IPS-NIHi11 (cell line): ENCODE measurements around the gene KLHDC1.
"Not testable (repeated sequence)": the region's sequence is repeated elsewhere in the genome, so short reads cannot be mapped to it uniquely, and the experiment has no call there.

Experiments used
- DNase-seq: peaks from one replicate; pipeline ENCODE4 v3.0.0; 2012; ENCODE audit warnings: mixed read lengths, low spot score

Gene KLHDC1

DNA sequence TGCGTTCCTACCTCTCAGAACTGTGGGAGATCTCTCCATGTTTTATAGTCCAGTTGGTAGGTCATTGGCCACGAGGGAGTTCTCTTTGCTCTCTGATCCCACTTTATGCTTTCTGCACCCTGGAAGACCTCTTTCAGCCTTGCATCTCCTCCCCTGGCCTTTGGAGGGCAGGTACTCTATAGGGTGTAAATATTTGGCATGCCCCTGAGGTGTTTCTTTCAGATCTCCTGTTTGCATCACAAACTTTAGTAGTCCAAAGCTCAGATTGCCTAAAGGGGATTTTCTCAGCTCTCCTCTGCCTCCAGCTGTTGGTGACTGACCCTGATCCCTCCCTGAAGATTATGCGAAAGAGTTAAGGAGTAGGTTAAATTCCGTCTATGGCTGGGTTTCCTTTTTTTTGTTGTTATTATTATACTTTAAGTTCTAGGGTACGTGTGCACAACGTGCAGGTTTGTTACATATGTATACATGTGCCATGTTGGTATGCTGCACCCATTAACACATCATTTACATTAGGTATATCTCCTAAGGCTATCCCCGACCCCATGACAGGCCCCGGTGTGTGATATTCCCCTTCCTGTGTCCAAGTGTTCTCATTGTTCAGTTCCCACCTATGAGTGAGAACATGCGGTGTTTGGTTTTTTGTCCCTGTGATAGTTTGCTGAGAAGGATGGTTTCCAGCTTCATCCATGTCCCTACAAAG is 29.0 kb downstream of the KLHDC1 start:
- DNase-seq, result not testable (repeated sequence)

DNA sequence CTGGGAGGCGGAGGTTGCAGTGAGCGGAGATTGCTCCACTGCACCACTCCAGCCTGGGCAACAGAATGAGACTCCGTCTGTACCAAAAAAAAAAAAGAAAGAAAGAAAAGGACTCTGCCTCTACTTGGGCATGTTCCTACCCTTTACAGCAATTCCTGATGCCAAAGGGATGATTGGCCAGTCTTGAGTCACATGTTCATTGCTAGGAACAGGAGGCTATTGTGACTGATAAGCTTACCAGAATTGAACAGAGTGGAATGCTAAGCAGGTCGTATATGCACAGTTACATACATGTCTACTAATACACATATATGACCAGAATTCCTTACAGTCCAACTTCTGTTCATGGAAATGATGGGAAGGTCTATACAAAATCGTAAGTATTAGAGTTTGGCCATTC is 34.3 kb downstream of the KLHDC1 start:
- DNase-seq, result no peak

DNA sequence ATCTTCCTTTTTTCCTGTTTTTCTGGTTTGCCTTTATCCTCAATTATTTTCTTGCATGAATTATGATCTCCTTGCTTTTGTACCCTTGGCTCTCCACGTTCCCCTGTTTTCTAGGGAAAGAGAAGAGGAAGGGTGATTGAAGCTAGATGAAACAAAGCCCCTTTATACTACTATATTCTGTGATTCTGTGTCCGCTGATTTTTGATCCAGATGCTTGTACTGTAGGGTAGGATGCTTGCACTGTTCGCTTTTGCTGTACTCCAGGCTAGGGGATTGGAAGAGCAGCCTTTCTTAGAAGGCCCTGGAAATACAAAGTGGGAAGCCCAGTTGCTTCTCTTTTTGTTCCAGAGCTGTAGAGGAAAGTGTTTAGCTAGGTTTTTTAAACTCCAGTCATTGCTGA is 40.0 kb downstream of the KLHDC1 start:
- no peak for DNase-seq

DNA sequence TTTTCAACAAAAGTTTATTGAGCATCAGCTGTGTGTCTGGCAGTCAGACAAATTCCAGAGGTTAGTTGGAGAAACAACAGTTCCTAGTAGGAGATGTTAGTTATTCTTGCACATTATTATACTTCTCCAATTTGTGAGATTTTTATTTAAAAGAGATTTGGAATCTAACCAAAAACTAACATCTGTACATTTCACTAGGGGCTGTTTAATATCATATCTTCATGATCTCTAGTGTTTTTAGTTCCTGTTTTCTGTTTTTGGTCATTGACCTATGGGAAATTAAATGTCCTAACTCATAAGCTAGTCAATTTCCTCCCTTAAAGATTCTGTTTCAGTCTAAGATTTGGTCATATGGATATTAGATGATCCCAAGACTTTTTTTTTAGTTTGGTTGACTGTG is 40.9 kb downstream of the KLHDC1 start:
- no peak for DNase-seq

DNA sequence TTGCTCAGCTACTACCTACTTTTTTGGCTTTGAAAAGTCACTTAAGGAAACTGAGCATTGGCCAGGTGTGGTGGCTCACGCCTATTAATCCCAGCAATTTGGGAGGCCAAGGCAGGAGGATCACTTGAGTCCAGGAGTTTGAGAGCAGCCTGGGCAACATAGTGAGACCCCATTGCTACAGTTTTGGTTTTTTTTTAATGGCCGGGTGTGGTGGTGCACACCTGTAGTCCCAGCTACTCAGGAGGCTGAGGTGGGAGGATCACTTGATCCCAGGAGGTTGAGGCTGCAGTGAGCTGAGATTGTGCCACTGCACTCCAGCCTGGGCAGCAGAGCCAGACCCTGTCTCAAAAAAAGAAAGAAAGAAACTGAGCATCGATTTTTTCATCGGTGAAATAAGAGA is 42.7 kb downstream of the KLHDC1 start:
- DNase-seq, result not testable (repeated sequence)

DNA sequence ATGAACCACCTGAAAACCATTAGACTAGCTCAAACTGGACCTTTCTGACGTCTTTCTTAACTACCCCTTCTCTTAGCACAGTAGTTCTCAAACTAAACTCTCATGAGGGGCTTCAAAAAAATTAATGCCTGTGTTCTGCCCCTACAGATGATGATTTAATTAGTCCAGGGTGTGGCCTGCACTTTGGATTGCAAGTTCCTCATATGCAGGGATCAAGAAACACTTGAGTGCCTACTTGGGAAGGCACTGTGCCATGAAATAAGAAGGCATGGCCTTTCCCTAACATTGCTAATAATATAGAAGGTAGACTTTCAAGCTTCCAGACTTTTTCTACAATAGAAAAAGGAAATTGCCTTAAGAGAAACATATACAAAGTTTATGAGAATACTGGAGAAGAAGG is 52.3 kb downstream of the KLHDC1 start:
- DNase-seq, result no peak

DNA sequence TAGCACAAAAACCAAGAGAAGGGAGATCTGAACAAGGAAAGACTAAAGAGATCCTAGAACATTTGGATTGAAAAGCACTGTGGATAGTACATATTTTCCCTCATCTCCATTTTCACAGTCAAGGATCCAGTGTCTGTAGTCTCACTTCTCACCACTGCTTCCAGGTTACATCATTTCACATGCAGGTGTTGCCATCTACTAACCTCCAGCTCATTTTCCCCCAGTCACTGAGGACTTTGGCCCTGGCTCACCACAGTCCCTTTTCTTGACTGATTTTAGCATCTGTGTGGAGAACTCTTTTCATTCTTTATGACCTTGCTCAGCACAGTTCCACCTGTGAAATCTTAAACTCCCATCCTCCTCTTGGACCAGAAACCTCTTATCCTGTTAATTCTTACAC is 53.6 kb downstream of the KLHDC1 start:
- DNase-seq, result not testable (repeated sequence)

DNA sequence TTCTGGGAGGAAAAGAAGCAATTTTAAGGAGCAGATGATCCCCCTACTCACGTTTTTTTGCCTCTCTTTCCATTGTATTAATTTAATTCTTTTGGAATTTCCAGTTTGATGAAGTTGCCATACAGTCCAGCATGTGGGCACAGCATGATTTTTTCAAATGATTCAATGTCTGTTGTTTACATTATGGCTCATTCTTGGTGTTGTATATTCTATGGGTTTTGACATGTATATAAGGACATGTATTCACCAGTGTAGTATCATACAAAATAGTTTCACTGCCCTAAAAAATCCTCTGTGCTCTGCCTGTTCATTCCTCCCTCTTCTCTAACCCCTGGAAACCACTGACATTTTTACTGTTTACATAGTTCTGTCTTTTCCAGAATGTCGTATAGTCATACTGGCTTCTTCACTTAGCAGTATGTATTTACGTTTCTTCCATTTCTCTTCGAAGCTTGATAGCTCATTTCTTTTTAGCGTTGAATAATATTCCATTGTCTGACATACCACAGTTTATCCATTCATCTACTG is 61.7 kb downstream of the KLHDC1 start:
- DNase-seq, result no peak

DNA sequence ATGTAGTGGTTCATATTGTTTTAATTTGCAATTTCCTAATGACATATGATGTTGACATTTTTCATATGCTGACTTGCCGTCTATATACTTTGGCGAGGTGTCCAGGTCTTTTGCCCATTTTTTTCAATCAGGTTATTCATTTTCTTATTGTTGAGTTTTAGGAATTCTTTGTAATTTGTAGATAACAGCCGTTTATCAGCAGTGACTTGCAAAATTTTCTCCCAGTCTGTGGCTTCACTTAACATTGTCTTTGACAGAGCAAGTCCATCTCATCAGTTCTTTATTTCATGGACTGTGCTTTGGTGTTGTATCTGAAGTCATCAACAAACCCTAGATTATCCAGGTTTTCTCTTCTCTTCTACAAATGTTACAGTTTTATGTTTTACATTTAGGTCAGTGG is 62.5 kb downstream of the KLHDC1 start:
- DNase-seq, result no peak

DNA sequence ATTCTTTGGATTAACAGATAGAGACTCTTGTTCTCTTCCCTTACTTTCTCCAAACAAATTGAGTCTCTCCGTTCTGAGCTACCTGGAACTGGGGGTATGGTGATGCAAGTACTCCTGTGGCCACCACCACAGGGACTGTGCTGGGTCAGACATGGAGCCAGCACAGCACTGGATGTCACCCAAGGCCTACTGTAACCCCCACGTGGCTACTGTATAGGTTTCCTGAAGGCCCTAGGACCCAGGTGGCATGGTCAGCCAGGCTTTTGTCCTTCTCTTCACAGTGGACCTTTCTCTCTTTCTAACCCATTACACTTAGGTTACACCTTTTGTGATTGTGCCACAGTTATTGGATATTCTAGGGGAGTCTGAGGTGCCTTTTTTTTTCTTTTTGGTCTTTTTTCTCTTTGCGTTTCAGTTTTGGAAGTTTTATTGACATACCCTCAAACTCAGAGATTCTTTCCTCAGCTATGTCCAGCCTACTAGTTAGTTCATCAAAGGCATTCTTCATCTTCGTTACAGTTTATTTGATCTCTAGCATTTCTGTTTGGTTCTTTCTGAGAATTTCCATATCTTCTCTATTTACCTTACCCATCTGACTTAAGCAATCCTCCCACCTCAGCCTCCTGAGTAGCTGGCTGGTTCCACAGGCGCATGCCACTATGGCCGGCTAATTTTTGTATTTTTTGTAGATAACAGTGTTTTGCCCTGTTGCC is 69.1 kb downstream of the KLHDC1 start:
- DNase-seq, result no peak

DNA sequence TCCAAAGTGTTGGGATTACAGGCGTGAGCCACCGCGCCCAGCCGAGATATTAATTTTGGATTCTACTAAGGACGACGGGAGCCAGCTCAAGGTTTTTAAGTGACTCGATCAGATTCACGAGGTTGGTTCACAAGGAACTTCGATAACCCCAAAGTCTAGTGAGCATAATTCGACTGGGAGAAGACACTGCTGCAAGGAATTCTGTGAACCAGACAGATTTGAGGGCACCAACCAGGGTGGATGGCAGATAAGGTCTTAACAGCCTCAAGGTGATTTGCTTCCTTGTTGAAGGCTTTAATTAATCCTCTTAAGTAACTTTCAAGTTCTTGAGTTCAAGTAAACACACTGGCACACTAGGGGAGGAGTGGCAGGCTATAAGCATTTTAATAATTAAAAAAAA is 73.9 kb downstream of the KLHDC1 start:
- peak; percentile 10 for DNase-seq

DNA sequence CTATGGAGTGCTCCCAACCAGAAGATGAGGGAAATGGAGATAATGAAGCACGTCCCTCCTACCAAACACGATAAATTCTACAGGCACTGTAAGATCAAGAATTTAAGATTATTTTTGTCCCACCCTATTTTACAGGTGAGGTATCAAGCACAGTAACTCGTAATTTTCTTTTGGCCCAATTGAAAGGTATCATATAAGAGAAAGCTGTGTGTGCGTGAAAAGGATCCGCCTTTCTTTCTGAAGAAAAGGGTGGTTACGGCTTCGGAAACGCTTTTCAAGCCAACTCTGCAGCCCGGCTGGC is 74.3 kb downstream of the KLHDC1 start:
- no peak for DNase-seq

DNA sequence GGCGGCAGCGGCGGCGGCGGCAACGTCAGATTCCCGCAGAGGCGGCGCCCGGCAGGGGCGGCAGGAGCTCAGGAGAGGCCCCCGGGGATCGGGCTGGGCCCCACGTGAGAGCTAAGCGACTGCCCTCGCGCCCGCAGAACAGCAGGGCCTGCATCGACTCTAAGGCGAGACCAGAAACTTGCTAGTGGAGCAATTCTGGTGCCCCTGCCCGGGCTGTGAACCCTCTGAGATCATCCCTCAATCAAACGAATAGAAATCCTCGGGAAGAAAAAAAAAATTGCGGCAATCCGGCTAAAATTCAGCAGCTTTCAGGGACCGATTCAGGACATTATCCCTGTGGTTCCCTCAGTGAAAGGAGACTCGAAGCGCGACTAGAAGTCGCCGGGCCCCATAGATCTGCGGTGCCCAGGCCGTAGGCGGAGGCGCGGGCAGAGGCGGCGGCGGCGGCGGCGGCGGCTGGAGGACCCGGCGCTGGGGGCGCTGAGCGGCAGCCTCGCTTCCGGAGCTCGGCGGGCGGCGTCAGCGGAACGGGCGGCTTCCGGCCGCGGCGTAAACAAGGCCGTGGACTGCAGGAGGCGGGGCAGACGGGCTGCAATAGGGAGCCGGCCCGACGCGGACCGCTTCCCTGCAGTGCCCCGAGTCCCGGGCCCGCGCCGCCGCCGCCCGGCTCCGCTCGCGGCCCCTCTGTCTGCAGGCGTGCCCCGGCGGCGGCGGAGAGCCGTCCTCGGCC is 74.8 kb downstream of the KLHDC1 start, which contains the start of gene KLHDC2:
TSS of gene KLHDC2 (plus strand) at position 583 of the 730 bp plus-strand sequence. CDS start 316 bp downstream, outside the sequence.
- DNase-seq, result peak; percentile 89

DNA sequence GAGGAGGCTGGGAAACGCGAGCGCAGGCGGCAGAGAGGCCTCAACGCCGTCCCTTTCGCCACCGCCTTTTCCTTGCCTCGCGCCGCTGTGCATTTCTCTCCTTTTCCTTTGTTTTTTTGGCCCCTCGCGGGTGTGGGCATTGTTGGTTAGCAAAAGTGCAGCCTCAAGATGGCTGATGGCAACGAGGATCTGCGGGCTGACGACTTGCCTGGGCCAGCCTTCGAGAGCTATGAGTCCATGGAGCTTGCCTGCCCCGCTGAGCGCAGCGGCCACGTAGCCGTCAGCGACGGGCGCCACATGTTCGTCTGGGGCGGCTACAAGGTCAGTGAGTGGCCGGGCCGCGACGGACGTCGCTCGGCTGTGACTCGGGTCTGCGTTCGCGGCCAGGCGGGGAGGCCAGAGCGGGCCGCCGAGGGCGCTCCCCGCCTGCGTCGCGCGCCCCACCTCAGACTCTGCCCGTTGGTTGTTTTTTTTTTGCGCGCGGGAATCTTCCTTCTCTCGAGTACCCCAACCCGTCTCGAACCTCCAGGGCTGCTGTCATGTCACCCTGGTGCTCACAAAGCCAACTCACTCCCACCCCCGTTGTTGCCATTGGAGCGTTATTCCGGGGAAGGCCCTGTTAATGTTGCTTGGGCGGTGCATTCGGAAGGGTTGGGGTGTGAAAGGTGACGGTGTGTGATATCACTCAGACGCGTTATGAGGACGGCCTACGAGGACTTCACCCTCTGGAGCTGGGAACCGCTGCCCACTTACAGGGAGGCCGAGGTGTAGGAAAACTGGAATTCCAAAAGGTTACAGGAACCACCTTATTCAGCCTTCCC is 75.6 kb downstream of the KLHDC1 start:
- DNase-seq, result peak; percentile 54

DNA sequence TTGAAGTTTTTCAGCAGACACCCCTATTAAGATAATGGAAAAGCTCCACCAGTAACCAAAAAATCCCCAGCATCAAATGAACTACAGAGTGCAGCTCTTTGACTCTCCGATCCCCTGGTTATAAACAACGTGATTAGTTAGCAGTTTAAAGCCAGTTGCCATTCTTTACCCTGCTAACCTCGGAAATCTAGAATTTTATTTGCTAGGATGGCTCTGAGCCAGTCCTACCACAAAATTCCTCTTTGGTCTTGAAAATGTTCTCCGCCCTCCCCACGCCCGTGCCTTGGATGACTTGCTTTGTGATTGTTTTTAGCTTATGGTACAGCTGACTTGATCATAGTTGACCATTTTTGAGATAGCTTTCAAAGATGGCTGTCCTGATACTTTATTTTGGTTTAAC is 76.3 kb downstream of the KLHDC1 start:
- no peak for DNase-seq

DNA sequence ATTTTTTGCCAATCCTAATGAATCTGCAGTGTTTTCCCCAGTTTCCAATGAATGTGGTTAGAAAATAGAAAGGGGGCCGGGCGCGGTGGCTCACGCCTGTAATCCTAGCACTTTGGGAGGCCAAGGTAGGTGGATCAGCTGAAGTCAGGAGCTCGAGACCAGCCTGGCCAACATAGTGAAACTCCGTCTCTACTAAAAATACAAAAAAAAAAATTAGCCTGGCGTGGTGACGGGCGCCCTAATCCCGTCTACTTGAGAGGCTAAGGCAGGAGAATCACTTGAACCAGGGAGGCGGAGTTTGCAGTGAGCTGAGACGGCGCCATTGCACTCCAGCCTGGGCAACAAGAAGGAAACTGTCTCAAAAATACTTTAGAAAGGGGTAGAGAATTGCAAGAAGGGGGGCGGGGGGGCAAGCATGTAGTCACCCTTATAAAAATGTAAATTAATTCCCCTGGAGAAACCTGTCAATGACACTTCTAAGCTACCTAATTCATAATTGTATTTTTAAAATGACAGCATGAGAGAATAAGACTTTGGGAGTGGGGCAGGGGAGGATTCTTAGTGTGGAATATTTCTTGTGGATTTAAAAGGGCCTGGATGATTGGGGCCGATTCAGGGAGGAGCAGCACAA is 76.8 kb downstream of the KLHDC1 start:
- DNase-seq, result no peak

DNA sequence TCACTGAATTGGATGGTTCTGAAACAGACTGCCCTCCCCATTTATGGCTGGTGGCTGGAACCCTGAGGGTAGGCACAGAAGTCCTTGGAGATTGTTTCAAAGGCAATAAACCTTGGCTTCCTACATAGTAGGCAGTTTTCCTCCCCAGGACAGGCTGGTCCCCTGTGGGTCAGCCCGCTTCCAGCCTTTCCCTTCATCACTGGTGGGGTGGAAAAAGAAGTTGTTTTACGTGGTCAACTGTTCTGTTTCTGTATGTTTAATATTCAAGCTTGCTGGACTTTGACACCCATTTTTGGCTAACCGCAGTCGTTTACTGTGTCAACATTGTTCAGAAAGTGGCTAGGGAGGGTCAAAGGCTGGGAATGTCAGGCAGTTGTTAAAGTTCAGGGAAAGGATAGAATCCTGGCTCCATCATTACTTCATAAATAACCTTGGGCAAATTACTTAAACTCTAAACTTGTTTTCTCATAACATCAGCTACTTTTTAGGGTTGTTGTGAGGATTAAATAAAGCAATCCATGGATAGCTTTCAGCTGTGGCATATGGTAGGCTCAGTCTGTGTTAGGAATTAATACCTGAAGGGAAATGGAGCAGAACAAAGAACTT is 77.4 kb downstream of the KLHDC1 start:
- no peak for DNase-seq

DNA sequence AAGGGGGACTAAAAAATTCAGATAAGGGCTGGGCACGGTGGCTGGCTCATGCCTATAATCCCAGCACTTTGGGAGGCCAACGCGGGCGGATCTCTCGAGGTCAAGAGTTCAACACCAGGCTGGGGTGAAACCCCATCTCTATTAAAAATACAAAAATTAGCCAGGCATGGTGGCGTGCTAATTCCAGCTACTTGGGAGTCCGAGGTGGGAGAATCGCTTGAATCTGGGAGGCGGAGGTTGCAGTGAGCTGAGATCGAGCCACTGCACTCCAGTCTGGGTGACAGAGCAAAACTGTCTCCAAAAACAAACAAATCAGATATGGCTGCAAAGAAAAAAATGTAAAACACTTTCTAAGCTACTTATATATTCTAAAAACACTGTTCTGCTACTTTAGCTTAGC is 78.8 kb downstream of the KLHDC1 start:
- DNase-seq, result not testable (repeated sequence)

DNA sequence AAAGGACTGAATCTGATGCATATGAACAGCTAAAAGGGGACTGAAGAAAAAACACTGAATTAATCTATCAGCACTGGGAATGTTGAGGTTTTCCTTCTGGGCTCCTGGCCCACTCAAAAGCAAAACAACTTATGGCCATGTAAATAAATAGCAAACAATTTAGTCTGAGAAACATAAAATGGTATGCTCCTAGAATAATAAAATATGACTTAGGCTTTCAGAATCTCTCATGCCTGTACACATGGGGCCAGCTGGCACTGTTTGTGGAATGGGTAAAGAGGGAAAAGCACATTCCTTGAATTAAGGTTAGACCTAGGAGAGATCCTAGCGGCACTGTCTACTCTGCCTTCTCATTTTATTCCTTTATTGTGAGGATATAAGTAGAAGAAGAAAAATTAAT is 81.2 kb downstream of the KLHDC1 start:
- DNase-seq, result no peak

DNA sequence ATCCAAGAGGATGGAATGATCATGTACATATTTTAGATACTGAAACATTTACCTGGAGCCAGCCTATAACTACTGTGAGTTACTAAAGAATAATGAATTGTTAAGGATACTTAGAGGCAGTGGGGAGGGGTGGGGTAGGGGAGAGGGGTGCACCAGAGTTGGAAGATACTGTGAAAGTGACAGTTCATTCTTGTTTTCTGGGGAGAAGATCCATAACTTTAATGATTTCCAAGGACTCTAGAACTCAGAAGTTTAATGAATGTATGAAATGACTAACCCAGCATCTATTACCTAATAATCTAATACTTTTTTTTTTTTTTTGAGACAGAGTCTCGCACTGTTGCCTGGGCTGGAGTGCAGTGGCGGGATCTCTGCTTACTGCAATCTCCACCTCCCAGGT is 85.5 kb downstream of the KLHDC1 start:
- DNase-seq, result no peak

DNA sequence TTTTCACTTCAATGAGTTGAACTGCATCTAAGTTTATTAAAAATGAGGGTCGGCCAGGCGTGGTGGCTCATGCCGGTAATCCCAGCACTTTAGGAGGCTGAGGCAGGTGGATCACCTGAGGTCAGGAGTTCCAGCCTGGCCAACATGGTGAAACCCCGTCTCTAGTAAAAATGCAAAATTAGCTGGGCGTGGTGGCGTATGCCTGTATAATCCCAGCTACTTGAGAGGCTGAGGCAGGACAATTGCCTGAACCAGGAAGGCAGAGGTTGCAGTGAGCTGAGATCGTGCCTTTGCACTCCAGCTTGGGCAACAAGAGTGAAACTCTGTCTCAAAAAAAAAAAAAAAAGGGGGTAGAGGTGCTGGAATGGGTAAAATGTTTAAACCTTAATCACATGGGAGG is 88.1 kb downstream of the KLHDC1 start:
- not testable (repeated sequence) for DNase-seq
